Activated CD8-positive, alpha-beta memory T cell treated with anti-CD3 and anti-CD28 coated beads, Interleukin-2, amount 10 ng/mL, durations not matched to agents 7 days and 5 days (primary cell): Measurements from ENCODE around the gene AP3B2. TPM values are rescaled to one million over a fixed set of nuclear protein-coding genes. Genes with fewer than 3 reads are reported as not detected.

Experiments used
- ATAC-seq: fragments of 150-1000 bp; cut with Tn5 transposase; one replicate; pipeline ENCODE4 v1.10.0; 2021; ENCODE audit warnings: moderate library complexity
- CTCF ChIA-PET: fragments of 350-600 bp; sonication (Branson Sonifier 250); formaldehyde crosslinking; loops from one replicate; lab custom pipeline; 2021; ENCODE audit warnings: antibody characterized with exemption; lab: Charles Lee
- DNase-seq: peaks from one replicate; pipeline ENCODE4 v3.0.0-alpha.2; 2020
- H3K27ac Mint-ChIP-seq: one replicate; pipeline ENCODE4 v1.8.0; 2021; ENCODE audit warnings: mild to moderate bottlenecking, mixed read lengths
- H3K27me3 Mint-ChIP-seq: one replicate; pipeline ENCODE4 v1.8.0; 2021; ENCODE audit warnings: mixed read lengths
- H3K36me3 Mint-ChIP-seq: one replicate; pipeline ENCODE4 v1.8.0; 2021; ENCODE audit warnings: mild to moderate bottlenecking, mixed read lengths
- H3K4me1 Mint-ChIP-seq: one replicate; pipeline ENCODE4 v1.8.0; 2021; ENCODE audit warnings: mixed read lengths
- H3K4me3 Mint-ChIP-seq: one replicate; pipeline ENCODE4 v1.8.0; 2021; ENCODE audit warnings: mild to moderate bottlenecking, moderate library complexity, mixed read lengths
- H3K9me3 Mint-ChIP-seq: one replicate; pipeline ENCODE4 v1.8.0; 2022; ENCODE audit warnings: low read depth, mixed read lengths
- total RNA-seq, 2 experiments: library from RNA; stranded (reverse); gene quantifications; one replicate each; pipeline ENCODE4 v1.2.3, GENCODE V29; 2021

Gene AP3B2
- total RNA-seq, result not detected

- Mint-ChIP-seq H3K9me3 (no peaks in the 10 kb centered on the region), H3K4me1 (no peaks in the 10 kb centered on the region), H3K4me3 (peak within 1 kb of the TSS; percentile 54), H3K27me3 (peaks cover 7% of the 10 kb centered on the region), H3K36me3 (no peaks in the 10 kb centered on the region), H3K27ac (no peak within 1 kb of the TSS)
- DNase-seq (peak; percentile 75), ATAC-seq (peak; percentile 95)
- CTCF ChIA-PET, result interaction anchor here (1.0 to 1.1 kb wide), 2 partner anchors 41 to 290 kb away, joined by 3 to 5 read pairs; no protein-coding TSS in a partner anchor
These were observed at the start of gene AP3B2 for GRCh38 chr15:82709421-82710207. AP3B2 (minus strand) TSS chr15:82709875; CDS start chr15:82709706, 169 bp downstream.

GRCh38 chr15:82751308-82751707 lies 41.6 kb upstream of the AP3B2 start:
- Mint-ChIP-seq H3K9me3 (no peaks in the 10 kb centered on the region), H3K27me3 (no peaks in the 10 kb centered on the region), H3K4me3 (peak overlapping the region; percentile 94), H3K4me1 (peaks cover 47% of the 10 kb centered on the region), H3K27ac (peak overlapping the region; percentile 91), H3K36me3 (peaks cover 37% of the 10 kb centered on the region)
- CTCF ChIA-PET, result interaction anchor here (0.6 to 2.1 kb wide), 8 partner anchors 16 to 259 kb away, joined by 3 to 9 read pairs (median 4); partner anchors contain the start of gene WHAMM
- no peak for DNase-seq
- no peak for ATAC-seq

DNA sequence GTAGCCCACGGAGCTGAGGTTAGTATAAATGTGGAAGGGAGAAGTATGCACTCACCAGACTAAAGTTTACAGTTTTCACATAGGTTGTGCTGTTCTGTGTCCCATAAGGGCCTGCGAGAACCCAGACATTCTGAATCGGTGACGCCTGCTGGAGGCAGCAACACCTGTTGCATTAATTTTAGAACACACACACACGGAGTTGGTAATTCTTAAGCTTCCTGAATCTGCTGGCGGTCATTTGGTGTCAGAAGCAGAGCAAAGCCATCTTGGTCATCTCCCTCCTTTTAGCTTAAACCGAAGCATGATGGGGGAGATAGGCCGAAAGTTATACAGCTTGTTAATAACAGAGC lies 41.1 kb upstream of the AP3B2 start:
- H3K9me3 Mint-ChIP-seq, result no peaks in the 10 kb centered on the region
- peak overlapping the region; percentile 94 for H3K4me3 Mint-ChIP-seq
- H3K4me1 Mint-ChIP-seq, result peaks cover 42% of the 10 kb centered on the region
- DNase-seq (peak; percentile 52), ATAC-seq (peak; percentile 43)
- H3K27me3 Mint-ChIP-seq, result no peaks in the 10 kb centered on the region
- CTCF ChIA-PET, result interaction anchor here (1.2 to 2.1 kb wide), 8 partner anchors 16 to 260 kb away, joined by 3 to 9 read pairs (median 5); partner anchors contain the start of genes AP3B2 and WHAMM
- peaks cover 32% of the 10 kb centered on the region for H3K36me3 Mint-ChIP-seq
- peak overlapping the region; percentile 91 for H3K27ac Mint-ChIP-seq

DNA sequence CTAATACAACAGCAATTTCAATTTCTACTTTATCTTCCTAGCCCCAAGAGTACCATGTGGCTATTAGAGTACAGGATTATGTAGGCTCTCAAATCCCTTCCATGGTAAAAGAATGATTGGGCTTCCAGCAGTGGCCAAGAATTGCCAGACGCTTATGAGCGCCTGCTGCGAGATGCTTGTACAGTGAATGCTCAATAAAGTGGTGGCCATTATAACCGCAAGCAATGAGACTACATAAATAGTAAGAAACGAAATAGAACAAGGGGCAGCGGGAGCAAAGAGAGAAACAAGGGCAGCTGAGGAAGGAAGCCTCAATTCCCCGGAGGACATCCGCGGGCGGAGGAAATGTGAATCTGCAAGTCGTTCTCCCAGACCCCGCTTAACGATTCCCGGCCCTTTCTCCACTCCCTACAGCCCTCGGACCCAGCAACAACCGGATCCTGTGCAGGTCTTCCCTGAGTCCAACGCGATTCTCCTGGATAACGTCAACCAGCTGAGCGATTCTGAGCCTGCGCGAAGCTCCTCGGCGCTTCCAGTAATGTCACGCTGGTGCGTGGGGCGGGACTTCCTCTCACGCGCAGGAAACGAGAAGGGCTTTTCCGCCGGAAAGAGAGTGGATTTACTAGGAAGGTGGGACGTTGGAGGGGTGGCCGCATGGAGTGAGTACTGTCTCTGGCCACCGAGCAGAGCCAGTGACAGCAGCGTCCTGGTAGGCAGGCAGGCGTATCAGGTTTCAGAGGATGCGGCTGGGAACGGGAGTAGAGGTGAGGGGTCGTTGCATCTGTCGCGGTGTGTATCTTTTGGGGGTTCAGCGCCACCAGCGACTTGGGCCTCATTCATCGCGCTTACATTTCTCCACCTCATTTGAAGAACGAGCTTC lies 40.5 kb upstream of the AP3B2 start:
- H3K9me3 Mint-ChIP-seq, result no peaks in the 10 kb centered on the region
- ATAC-seq (peak; percentile 97), DNase-seq (peak; percentile 90)
- H3K36me3 Mint-ChIP-seq, result peaks cover 28% of the 10 kb centered on the region
- peak overlapping the region; percentile 94 for H3K4me3 Mint-ChIP-seq
- no peaks in the 10 kb centered on the region for H3K27me3 Mint-ChIP-seq
- peaks cover 42% of the 10 kb centered on the region for H3K4me1 Mint-ChIP-seq
- CTCF ChIA-PET, result interaction anchor here (0.9 to 2.1 kb wide), 12 partner anchors 9 to 314 kb away, joined by 3 to 9 read pairs (median 4); partner anchors contain the start of genes AP3B2 and WHAMM
- H3K27ac Mint-ChIP-seq, result peak overlapping the region; percentile 91

DNA sequence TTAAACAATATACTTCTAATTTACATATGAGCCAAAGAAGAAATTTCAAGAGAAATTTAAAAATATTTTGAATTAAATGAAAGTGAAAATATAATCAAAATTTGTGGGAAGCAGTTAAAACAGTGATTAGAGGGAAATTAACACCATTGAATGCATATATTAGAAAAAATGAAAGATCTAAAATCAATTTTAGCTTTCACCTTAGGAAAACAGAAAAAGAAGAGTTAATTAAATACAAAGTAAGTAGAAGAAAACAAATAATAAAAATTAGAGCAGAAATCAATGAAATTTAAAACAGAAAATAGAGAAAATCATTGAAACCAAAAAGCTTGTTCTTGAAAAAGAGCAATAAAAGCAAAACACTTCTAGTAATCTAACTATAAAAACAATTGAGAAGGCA lies 38.6 kb upstream of the AP3B2 start:
- H3K4me3 Mint-ChIP-seq, result no peak overlapping the region

GRCh38 chr15:82743810-82744209 lies 34.1 kb upstream of the AP3B2 start:
- CTCF ChIA-PET, result no interaction called here
- Mint-ChIP-seq H3K9me3 (no peaks in the 10 kb centered on the region), H3K27ac (no peak overlapping the region)

More for the DNA sequence above, 38.6 kb upstream of the AP3B2 start:
- CTCF ChIA-PET, result interaction anchor here (0.8 kb wide), 1 partner anchor 218 kb away, joined by 3 read pairs; no protein-coding TSS in a partner anchor
- DNase-seq (no peak), ATAC-seq (no peak)
- Mint-ChIP-seq H3K9me3 (no peaks in the 10 kb centered on the region), H3K27ac (no peak overlapping the region), H3K36me3 (peaks cover 16% of the 10 kb centered on the region), H3K27me3 (no peaks in the 10 kb centered on the region), H3K4me1 (peaks cover 33% of the 10 kb centered on the region)

GRCh38 chr15:82742134-82742533 lies 32.5 kb upstream of the AP3B2 start:
- no peak for DNase-seq
- no peak for ATAC-seq
- Mint-ChIP-seq H3K27me3 (no peaks in the 10 kb centered on the region), H3K9me3 (no peaks in the 10 kb centered on the region), H3K36me3 (peaks cover 2% of the 10 kb centered on the region), H3K27ac (no peak overlapping the region), H3K4me3 (no peak overlapping the region), H3K4me1 (no peaks in the 10 kb centered on the region)
- CTCF ChIA-PET, result no interaction called here

More at GRCh38 chr15:82743810-82744209, 34.1 kb upstream of the AP3B2 start:
- H3K27me3 Mint-ChIP-seq, result no peaks in the 10 kb centered on the region
- DNase-seq (no peak), ATAC-seq (no peak)
- no peak overlapping the region for H3K4me3 Mint-ChIP-seq
- H3K36me3 Mint-ChIP-seq, result no peaks in the 10 kb centered on the region
- peaks cover 5% of the 10 kb centered on the region for H3K4me1 Mint-ChIP-seq

- no peak for ATAC-seq
- no peak overlapping the region for H3K27ac Mint-ChIP-seq
These were observed 29.4 kb upstream of the AP3B2 start for GRCh38 chr15:82739086-82739485.

DNA sequence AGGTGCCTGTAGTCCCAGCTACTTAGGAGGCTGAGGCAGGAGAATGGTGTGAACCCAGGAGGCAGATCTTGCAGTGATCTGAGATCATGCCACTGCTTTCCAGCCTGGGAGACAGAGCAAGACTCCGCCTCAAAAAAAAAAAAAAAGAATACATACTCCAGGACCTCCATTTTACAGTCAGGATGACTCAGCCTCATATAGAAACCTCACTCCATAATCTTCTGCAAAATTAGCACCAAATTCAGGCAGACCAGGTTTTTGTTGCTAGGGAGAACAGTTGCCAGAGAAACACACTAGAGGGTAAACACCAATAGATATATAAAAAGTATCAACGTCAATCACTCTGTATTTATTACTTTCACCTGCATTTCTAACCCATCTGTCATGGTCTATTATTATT lies 28.3 kb upstream of the AP3B2 start:
- Mint-ChIP-seq H3K36me3 (peaks cover 8% of the 10 kb centered on the region), H3K4me1 (no peaks in the 10 kb centered on the region), H3K9me3 (no peaks in the 10 kb centered on the region), H3K4me3 (no peak overlapping the region), H3K27me3 (no peaks in the 10 kb centered on the region), H3K27ac (no peak overlapping the region)
- DNase-seq, result no peak
- CTCF ChIA-PET, result no interaction called here
- ATAC-seq, result no peak

More at GRCh38 chr15:82739086-82739485, 29.4 kb upstream of the AP3B2 start:
- Mint-ChIP-seq H3K36me3 (peaks cover 8% of the 10 kb centered on the region), H3K27me3 (no peaks in the 10 kb centered on the region), H3K4me3 (no peak overlapping the region), H3K4me1 (no peaks in the 10 kb centered on the region), H3K9me3 (no peaks in the 10 kb centered on the region)
- no peak for DNase-seq
- CTCF ChIA-PET, result no interaction called here

GRCh38 chr15:82731527-82731926 lies 21.9 kb upstream of the AP3B2 start:
- no peak for DNase-seq
- no peak for ATAC-seq
- peaks cover 2% of the 10 kb centered on the region for H3K9me3 Mint-ChIP-seq
- H3K27me3 Mint-ChIP-seq, result no peaks in the 10 kb centered on the region
- H3K4me1 Mint-ChIP-seq, result no peaks in the 10 kb centered on the region
- no peak overlapping the region for H3K27ac Mint-ChIP-seq
- H3K36me3 Mint-ChIP-seq, result peaks cover 18% of the 10 kb centered on the region
- H3K4me3 Mint-ChIP-seq, result no peak overlapping the region
- CTCF ChIA-PET, result no interaction called here

DNA sequence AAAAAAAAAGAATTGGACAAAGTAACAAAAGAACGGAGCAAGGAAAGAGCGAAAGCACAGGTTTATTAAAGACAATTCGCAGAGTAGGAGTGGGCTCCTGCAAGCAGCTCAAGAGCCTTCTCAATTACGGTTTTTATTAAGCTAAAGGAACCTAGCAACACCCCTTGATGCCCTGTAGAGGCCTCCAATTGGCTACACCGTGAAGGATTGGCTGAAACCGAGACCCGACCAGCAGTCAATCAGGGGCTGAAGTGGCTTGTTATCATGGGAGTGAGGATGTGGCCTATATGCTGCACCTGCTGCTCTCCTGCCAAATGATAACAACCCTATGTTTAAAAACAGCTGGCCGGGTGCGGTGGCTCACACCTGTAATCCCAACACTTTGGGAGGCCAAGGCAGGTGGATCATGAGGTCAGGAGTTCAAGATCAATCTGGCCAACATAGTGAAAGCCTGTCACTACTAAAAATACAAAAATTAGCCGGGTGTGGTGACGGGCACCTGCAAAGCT lies 20.4 kb upstream of the AP3B2 start:
- DNase-seq, result no peak
- Mint-ChIP-seq H3K4me3 (no peak overlapping the region), H3K4me1 (no peaks in the 10 kb centered on the region), H3K27me3 (no peaks in the 10 kb centered on the region), H3K36me3 (peaks cover 13% of the 10 kb centered on the region), H3K9me3 (peaks cover 2% of the 10 kb centered on the region), H3K27ac (no peak overlapping the region)
- no peak for ATAC-seq
- CTCF ChIA-PET, result no interaction called here

- H3K9me3 Mint-ChIP-seq, result peaks cover 2% of the 10 kb centered on the region
- H3K27me3 Mint-ChIP-seq, result no peaks in the 10 kb centered on the region
- H3K4me1 Mint-ChIP-seq, result no peaks in the 10 kb centered on the region
- CTCF ChIA-PET, result no interaction called here
- H3K27ac Mint-ChIP-seq, result no peak overlapping the region
- no peak overlapping the region for H3K4me3 Mint-ChIP-seq
- ATAC-seq (no peak), DNase-seq (no peak)
- H3K36me3 Mint-ChIP-seq, result peaks cover 6% of the 10 kb centered on the region
These were observed 17.1 kb upstream of the AP3B2 start for GRCh38 chr15:82726816-82727215.

- H3K36me3 Mint-ChIP-seq, result no peaks in the 10 kb centered on the region
- peaks cover 14% of the 10 kb centered on the region for H3K27me3 Mint-ChIP-seq
- H3K9me3 Mint-ChIP-seq, result no peaks in the 10 kb centered on the region
- ATAC-seq (no peak), DNase-seq (no peak)
- no peak overlapping the region for H3K4me3 Mint-ChIP-seq
- no peak overlapping the region for H3K27ac Mint-ChIP-seq
- H3K4me1 Mint-ChIP-seq, result no peaks in the 10 kb centered on the region
- CTCF ChIA-PET, result interaction anchor here (2.4 kb wide), 1 partner anchor 26 kb away, joined by 6 read pairs; no protein-coding TSS in a partner anchor
These were observed 5.3 kb upstream of the AP3B2 start for GRCh38 chr15:82715003-82715402.
